Adipocyte (in vitro differentiated cells): ENCODE measurements around the gene RBM17.
A peak's percentile ranks its signal among the peaks of the same experiment; 100 is the strongest.

Experiments used
- DNase-seq: peaks from one replicate; pipeline ENCODE4 v3.0.0-alpha.2; 2015; ENCODE audit warnings: low read depth
- H3K27me3 ChIP-seq: replicated peaks from 2 replicates; pipeline ENCODE4 v1.7.0; 2013; ENCODE audit warnings: mild to moderate bottlenecking, low read length, moderate library complexity; ENCODE audit not compliant: control insufficient read depth, insufficient read depth
- H3K36me3 ChIP-seq: 2 replicates; pipeline ENCODE4 v1.7.0; 2013; ENCODE audit warnings: low read length, mild to moderate bottlenecking, moderate library complexity; ENCODE audit not compliant: control insufficient read depth, insufficient read depth, severe bottlenecking
- H3K4me1 ChIP-seq: 2 replicates; pipeline ENCODE4 v1.7.0; 2013; ENCODE audit warnings: mild to moderate bottlenecking, low read length, moderate library complexity; ENCODE audit not compliant: control insufficient read depth, insufficient read depth
- H3K4me3 ChIP-seq: 2 replicates; pipeline ENCODE4 v1.7.0; 2013; ENCODE audit warnings: mild to moderate bottlenecking, low read length, moderate library complexity
- H3K9ac ChIP-seq: 2 replicates; pipeline ENCODE4 v1.7.0; 2013; ENCODE audit warnings: mild to moderate bottlenecking, low read length, moderate library complexity
- H3K9me3 ChIP-seq: 2 replicates; pipeline ENCODE4 v1.7.0; 2013; ENCODE audit warnings: mild to moderate bottlenecking, low read length, moderate library complexity; ENCODE audit not compliant: control insufficient read depth

RBM17 gene

GRCh38 chr10:6130848-6131470, 42.1 kb downstream of the RBM17 start:
- H3K27me3 ChIP-seq, result peaks cover 24% of the 10 kb centered on the region
- no peak overlapping the region for H3K9ac ChIP-seq
- no peak overlapping the region for H3K4me3 ChIP-seq
- no peaks in the 10 kb centered on the region for H3K9me3 ChIP-seq
- no peaks in the 10 kb centered on the region for H3K36me3 ChIP-seq
- peaks cover 18% of the 10 kb centered on the region for H3K4me1 ChIP-seq
- no peak for DNase-seq

- H3K36me3 ChIP-seq, result no peaks in the 10 kb centered on the region
- H3K4me1 ChIP-seq, result peaks cover 28% of the 10 kb centered on the region
- no peak overlapping the region for H3K9ac ChIP-seq
- peaks cover 25% of the 10 kb centered on the region for H3K27me3 ChIP-seq
- H3K9me3 ChIP-seq, result no peaks in the 10 kb centered on the region
- H3K4me3 ChIP-seq, result no peak overlapping the region
- no peak for DNase-seq
Measured at GRCh38 chr10:6133331-6134098, 44.7 kb downstream of the RBM17 start.

DNA sequence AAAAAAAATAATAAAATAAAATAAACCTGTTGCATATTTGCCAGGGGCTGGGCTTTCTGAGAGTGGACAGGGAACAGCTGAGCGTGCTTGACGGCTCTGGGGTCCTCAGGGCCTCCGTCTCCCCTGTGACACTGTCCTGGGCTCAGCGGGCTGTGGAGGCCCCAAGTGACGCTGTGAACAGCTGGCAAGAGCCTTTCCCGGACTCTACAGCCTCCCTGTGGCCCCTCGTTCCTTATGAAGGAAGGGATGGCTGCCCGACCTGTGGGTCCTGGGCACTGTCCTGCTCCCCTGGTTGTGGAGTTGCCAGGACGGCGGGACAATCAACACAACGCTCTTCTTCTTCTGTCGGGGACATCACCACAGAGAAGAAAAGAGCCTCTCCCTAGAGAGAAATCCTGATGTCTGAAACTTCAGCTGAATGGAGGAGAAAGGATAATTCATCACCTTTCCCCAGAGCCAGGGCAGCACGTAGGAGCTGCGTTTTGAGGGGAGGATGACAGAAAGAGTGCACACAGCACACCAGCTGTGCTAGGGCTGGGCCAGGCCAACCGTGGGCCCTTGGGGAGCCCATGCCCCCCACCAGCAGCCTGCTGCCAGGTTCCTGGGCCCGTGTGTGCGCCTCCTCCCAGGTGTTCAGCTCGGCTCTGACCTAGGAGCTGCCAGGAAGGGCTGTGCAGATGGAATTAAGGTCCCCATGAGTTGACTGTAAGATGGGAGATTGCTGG, 45.4 kb downstream of the RBM17 start:
- no peaks in the 10 kb centered on the region for H3K9me3 ChIP-seq
- H3K4me1 ChIP-seq, result peaks cover 21% of the 10 kb centered on the region
- H3K36me3 ChIP-seq, result no peaks in the 10 kb centered on the region
- DNase-seq, result no peak
- H3K9ac ChIP-seq, result no peak overlapping the region
- no peak overlapping the region for H3K4me3 ChIP-seq
- peaks cover 31% of the 10 kb centered on the region for H3K27me3 ChIP-seq

GRCh38 chr10:6135039-6135438, 46.2 kb downstream of the RBM17 start:
- H3K4me3 ChIP-seq, result no peak overlapping the region
- no peaks in the 10 kb centered on the region for H3K9me3 ChIP-seq
- no peaks in the 10 kb centered on the region for H3K36me3 ChIP-seq
- H3K27me3 ChIP-seq, result peaks cover 30% of the 10 kb centered on the region
- H3K4me1 ChIP-seq, result peaks cover 20% of the 10 kb centered on the region
- no peak for DNase-seq
- no peak overlapping the region for H3K9ac ChIP-seq

DNA sequence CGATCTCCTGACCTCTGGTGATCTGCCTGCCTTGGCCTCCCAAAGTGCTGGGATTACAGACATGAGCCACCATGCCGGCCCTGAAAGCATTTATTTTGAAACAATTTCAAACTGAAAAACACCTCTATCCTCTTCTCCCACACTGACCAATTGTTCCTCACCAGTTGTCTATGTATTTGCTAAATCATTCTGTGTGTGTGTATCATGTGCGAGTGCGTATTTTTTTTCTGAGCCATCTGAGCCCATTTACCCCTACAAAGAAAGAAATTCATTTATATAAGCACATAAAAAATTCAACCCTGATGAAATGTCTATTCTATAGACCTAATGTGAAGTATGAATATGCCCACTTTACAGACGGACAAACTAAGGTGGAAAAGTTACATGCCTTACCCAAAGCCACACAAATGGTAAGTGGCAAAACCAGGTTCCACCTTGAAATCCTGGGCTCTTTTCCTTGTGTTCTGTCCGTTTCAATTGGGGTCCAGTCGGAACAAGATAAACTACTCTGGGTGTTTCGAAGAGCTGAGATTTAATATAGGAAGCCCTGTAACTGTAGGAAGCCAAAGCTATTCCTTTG, 46.8 kb downstream of the RBM17 start:
- peaks cover 31% of the 10 kb centered on the region for H3K27me3 ChIP-seq
- H3K4me3 ChIP-seq, result no peak overlapping the region
- H3K9ac ChIP-seq, result no peak overlapping the region
- no peaks in the 10 kb centered on the region for H3K36me3 ChIP-seq
- no peaks in the 10 kb centered on the region for H3K9me3 ChIP-seq
- DNase-seq, result no peak
- peaks cover 22% of the 10 kb centered on the region for H3K4me1 ChIP-seq

GRCh38 chr10:6136215-6137201, 47.7 kb downstream of the RBM17 start:
- Histone ChIP-seq H3K27me3 (peaks cover 31% of the 10 kb centered on the region), H3K4me1 (peaks cover 19% of the 10 kb centered on the region), H3K9ac (no peak overlapping the region), H3K9me3 (no peaks in the 10 kb centered on the region), H3K36me3 (no peaks in the 10 kb centered on the region), H3K4me3 (no peak overlapping the region)
- DNase-seq, result peak; percentile 75

DNA sequence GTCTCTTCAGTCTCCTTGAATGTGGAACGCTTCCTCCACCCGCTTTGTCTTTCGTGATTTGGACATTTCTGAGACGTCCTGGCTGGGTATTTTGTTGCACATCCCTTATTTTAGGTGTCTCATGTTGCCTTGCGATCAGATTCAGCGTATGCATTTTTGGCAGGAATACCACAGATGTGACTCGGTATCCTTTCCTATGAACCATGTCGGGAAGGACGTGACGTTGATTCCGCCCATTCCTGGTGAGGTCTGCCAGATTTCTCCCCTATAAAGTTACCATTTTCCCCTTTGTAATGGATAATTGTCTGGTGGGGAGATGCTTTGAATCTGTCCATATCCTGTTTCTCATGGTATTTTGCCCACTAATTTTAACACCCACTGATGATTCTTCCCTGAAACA, 49.6 kb downstream of the RBM17 start:
- DNase-seq, result no peak

GRCh38 chr10:6139470-6139869, 50.6 kb downstream of the RBM17 start:
- Histone ChIP-seq H3K4me1 (peaks cover 35% of the 10 kb centered on the region), H3K36me3 (no peaks in the 10 kb centered on the region), H3K4me3 (no peak overlapping the region), H3K9me3 (no peaks in the 10 kb centered on the region), H3K9ac (no peak overlapping the region), H3K27me3 (peaks cover 23% of the 10 kb centered on the region)
- DNase-seq, result no peak

More for the DNA sequence above, 49.6 kb downstream of the RBM17 start:
- H3K36me3 ChIP-seq, result no peaks in the 10 kb centered on the region
- peaks cover 31% of the 10 kb centered on the region for H3K27me3 ChIP-seq
- no peaks in the 10 kb centered on the region for H3K9me3 ChIP-seq
- peaks cover 34% of the 10 kb centered on the region for H3K4me1 ChIP-seq
- no peak overlapping the region for H3K9ac ChIP-seq
- H3K4me3 ChIP-seq, result no peak overlapping the region

- Histone ChIP-seq H3K9me3 (no peaks in the 10 kb centered on the region), H3K4me3 (peak overlapping the region; percentile 80), H3K36me3 (no peaks in the 10 kb centered on the region), H3K4me1 (peaks cover 35% of the 10 kb centered on the region), H3K9ac (no peak overlapping the region), H3K27me3 (peaks cover 18% of the 10 kb centered on the region)
- DNase-seq, result no peak
Measured at GRCh38 chr10:6140141-6140841, 51.5 kb downstream of the RBM17 start.

- Histone ChIP-seq H3K4me3 (peak overlapping the region; percentile 80), H3K9ac (peak overlapping the region; percentile 79), H3K9me3 (no peaks in the 10 kb centered on the region), H3K27me3 (peaks cover 18% of the 10 kb centered on the region), H3K36me3 (no peaks in the 10 kb centered on the region), H3K4me1 (peaks cover 37% of the 10 kb centered on the region)
- DNase-seq, result no peak
Measured at GRCh38 chr10:6140965-6141295, 52.1 kb downstream of the RBM17 start.
